ENCODE measurements around the gene E2F2.

E2F2 gene

DNA sequence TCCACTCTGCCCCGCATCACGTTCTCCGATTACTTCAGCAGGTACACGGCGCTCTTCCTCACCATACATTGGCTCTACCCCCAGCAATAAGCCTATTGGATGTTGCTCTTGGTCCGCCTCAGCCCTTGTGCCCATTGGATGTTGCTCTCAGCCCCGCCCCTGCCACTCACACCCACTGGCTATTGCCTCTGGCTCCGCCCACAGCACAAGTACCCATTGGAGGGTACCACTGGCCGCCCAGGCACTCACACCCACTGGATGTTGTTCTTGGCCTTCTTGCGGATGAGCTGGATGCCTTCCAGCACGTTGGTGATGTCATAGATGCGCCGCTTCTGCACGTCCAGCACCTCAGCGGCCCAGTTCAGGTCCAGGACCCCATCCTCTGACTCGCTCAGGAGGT is 9.4 kb downstream of the E2F2 start (continued):
- TF ChIP-seq, protein P1, sequence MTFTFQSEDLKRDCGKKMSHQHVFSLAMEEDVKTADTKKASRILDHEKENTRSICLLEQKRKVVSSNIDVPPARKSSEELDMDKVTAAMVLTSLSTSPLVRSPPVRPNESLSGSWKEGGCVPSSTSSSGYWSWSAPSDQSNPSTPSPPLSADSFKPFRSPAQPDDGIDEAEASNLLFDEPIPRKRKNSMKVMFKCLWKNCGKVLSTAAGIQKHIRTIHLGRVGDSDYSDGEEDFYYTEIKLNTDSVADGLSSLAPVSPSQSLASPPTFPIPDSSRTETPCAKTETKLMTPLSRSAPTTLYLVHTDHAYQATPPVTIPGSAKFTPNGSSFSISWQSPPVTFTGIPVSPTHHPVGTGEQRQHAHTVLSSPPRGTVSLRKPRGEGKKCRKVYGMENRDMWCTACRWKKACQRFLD (tag by site-specific recombination; IDR thresholded peaks at IDR 0.05), result no peak
- no peak for TF ChIP-seq ZNF707 (tag by site-specific recombination; IDR thresholded peaks at IDR 0.05)
- no peak for TF ChIP-seq ZNF112 (tag by site-specific recombination; IDR thresholded peaks at IDR 0.05)
- TF ChIP-seq, protein P2, sequence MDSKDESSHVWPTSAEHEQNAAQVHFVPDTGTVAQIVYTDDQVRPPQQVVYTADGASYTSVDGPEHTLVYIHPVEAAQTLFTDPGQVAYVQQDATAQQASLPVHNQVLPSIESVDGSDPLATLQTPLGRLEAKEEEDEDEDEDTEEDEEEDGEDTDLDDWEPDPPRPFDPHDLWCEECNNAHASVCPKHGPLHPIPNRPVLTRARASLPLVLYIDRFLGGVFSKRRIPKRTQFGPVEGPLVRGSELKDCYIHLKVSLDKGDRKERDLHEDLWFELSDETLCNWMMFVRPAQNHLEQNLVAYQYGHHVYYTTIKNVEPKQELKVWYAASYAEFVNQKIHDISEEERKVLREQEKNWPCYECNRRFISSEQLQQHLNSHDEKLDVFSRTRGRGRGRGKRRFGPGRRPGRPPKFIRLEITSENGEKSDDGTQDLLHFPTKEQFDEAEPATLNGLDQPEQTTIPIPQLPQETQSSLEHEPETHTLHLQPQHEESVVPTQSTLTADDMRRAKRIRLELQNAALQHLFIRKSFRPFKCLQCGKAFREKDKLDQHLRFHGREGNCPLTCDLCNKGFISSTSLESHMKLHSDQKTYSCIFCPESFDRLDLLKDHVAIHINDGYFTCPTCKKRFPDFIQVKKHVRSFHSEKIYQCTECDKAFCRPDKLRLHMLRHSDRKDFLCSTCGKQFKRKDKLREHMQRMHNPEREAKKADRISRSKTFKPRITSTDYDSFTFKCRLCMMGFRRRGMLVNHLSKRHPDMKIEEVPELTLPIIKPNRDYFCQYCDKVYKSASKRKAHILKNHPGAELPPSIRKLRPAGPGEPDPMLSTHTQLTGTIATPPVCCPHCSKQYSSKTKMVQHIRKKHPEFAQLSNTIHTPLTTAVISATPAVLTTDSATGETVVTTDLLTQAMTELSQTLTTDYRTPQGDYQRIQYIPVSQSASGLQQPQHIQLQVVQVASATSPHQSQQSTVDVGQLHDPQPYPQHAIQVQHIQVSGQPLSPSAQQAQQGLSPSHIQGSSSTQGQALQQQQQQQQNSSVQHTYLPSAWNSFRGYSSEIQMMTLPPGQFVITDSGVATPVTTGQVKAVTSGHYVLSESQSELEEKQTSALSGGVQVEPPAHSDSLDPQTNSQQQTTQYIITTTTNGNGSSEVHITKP (tag by site-specific recombination; IDR thresholded peaks at IDR 0.05), result 0 out of 2 replicates have a peak, but pooled peaks have one; percentile 40
- TF ChIP-seq ZBTB17 (tag by site-specific recombination; IDR thresholded peaks at IDR 0.05), result no peak
- TF ChIP-seq, protein P3, sequence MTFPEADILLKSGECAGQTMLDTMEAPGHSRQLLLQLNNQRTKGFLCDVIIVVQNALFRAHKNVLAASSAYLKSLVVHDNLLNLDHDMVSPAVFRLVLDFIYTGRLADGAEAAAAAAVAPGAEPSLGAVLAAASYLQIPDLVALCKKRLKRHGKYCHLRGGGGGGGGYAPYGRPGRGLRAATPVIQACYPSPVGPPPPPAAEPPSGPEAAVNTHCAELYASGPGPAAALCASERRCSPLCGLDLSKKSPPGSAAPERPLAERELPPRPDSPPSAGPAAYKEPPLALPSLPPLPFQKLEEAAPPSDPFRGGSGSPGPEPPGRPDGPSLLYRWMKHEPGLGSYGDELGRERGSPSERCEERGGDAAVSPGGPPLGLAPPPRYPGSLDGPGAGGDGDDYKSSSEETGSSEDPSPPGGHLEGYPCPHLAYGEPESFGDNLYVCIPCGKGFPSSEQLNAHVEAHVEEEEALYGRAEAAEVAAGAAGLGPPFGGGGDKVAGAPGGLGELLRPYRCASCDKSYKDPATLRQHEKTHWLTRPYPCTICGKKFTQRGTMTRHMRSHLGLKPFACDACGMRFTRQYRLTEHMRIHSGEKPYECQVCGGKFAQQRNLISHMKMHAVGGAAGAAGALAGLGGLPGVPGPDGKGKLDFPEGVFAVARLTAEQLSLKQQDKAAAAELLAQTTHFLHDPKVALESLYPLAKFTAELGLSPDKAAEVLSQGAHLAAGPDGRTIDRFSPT (tag by site-specific recombination; IDR thresholded peaks at IDR 0.05), result no peak
- peak; percentile 53 for TF ChIP-seq KLF1 (tag by site-specific recombination; IDR thresholded peaks at IDR 0.05)
- TF ChIP-seq, protein P4, sequence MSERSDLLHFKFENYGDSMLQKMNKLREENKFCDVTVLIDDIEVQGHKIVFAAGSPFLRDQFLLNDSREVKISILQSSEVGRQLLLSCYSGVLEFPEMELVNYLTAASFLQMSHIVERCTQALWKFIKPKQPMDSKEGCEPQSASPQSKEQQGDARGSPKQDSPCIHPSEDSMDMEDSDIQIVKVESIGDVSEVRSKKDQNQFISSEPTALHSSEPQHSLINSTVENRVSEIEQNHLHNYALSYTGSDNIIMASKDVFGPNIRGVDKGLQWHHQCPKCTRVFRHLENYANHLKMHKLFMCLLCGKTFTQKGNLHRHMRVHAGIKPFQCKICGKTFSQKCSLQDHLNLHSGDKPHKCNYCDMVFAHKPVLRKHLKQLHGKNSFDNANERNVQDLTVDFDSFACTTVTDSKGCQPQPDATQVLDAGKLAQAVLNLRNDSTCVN (tag by site-specific recombination; optimal IDR thresholded peaks at IDR 0.05), result no peak
- TF ChIP-seq, protein P5, sequence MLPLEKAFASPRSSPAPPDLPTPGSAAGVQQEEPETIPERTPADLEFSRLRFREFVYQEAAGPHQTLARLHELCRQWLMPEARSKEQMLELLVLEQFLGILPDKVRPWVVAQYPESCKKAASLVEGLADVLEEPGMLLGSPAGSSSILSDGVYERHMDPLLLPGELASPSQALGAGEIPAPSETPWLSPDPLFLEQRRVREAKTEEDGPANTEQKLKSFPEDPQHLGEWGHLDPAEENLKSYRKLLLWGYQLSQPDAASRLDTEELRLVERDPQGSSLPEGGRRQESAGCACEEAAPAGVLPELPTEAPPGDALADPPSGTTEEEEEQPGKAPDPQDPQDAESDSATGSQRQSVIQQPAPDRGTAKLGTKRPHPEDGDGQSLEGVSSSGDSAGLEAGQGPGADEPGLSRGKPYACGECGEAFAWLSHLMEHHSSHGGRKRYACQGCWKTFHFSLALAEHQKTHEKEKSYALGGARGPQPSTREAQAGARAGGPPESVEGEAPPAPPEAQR (tag by site-specific recombination; IDR thresholded peaks at IDR 0.05), result no peak
- peak; percentile 87 for TF ChIP-seq EGR2 (tag by site-specific recombination; IDR thresholded peaks at IDR 0.05; ENCODE audit: low read depth)
- no peak for TF ChIP-seq ZNF747 (tag by site-specific recombination; IDR thresholded peaks at IDR 0.05)
- TF ChIP-seq ZNF48 (tag by site-specific recombination; IDR thresholded peaks at IDR 0.05), result no peak
- TF ChIP-seq ZBTB1 (tag by site-specific recombination; IDR thresholded peaks at IDR 0.05), result no peak
- TF ChIP-seq, protein P6, sequence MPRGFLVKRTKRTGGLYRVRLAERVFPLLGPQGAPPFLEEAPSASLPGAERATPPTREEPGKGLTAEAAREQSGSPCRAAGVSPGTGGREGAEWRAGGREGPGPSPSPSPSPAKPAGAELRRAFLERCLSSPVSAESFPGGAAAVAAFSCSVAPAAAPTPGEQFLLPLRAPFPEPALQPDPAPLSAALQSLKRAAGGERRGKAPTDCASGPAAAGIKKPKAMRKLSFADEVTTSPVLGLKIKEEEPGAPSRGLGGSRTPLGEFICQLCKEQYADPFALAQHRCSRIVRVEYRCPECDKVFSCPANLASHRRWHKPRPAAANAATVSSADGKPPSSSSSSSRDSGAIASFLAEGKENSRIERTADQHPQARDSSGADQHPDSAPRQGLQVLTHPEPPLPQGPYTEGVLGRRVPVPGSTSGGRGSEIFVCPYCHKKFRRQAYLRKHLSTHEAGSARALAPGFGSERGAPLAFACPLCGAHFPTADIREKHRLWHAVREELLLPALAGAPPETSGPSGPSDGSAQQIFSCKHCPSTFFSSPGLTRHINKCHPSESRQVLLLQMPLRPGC (tag by site-specific recombination; IDR thresholded peaks at IDR 0.05), result no peak
- no peak for TF ChIP-seq ZNF37A (tag by site-specific recombination; IDR thresholded peaks at IDR 0.05)
- TF ChIP-seq KLF9 (tag by site-specific recombination; IDR thresholded peaks at IDR 0.05; ENCODE audit: low read depth), result peak; percentile 32; the same call in 1 of the 2 replicates
